Femur (tissue), 1 donor: ENCODE results near the gene ATP6V0A1.
A peak's percentile ranks its signal among the peaks of the same experiment; 100 is the strongest.

Source experiments
- DNase-seq: peaks from one replicate; pipeline ENCODE4 v3.0.0-alpha.2; 2017

The ATP6V0A1 gene

DNA sequence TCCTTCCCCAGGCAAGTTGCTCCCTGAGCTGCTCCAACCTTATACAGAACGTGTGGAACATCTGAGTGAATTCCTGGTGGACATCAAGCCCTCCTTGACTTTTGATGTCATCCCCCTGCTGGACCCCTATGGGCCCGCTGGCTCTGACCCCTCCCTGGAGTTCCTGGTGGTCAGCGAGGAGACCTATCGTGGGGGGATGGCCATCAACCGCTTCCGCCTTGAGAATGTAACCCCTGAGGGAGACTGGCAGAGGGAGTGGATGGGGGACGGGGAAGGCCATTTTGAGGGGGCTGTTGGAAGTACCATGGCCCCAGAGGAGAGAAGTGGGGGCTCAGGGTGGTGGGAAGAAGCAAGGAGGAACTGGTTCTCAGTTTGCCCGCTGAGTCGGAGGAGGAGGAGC, 105.3 kb downstream of the ATP6V0A1 start:
- no peak for DNase-seq

DNA sequence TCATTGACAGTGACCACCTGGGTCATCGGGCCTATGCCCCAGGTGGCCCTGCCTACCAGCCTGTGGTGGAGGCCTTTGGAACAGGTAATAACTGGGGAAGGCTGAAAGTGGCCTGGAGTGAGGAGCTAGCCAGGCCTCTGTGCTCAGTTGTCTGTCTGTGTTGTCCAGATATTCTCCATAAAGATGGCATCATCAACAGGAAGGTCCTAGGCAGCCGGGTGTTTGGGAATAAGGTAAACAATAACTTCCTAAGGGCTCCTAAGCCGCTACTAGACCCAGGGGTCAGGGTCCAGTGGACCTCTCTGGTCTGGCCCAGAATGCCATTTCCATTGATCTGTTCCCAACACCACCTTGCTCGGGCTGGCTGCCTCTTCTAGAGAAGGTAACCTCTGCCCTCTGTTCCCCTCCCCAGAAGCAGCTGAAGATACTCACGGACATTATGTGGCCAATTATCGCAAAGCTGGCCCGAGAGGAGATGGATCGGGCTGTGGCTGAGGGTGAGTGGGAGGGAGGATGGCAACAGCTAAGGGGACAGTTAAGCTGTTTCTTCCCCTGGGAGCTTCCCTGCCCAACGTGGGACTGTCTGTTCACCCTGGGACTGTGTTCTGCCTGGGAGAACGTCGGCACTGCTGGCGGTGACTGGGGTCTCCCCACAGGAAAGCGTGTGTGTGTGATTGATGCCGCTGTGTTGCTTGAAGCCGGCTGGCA, 106.3 kb downstream of the ATP6V0A1 start:
- DNase-seq: no peak

DNA sequence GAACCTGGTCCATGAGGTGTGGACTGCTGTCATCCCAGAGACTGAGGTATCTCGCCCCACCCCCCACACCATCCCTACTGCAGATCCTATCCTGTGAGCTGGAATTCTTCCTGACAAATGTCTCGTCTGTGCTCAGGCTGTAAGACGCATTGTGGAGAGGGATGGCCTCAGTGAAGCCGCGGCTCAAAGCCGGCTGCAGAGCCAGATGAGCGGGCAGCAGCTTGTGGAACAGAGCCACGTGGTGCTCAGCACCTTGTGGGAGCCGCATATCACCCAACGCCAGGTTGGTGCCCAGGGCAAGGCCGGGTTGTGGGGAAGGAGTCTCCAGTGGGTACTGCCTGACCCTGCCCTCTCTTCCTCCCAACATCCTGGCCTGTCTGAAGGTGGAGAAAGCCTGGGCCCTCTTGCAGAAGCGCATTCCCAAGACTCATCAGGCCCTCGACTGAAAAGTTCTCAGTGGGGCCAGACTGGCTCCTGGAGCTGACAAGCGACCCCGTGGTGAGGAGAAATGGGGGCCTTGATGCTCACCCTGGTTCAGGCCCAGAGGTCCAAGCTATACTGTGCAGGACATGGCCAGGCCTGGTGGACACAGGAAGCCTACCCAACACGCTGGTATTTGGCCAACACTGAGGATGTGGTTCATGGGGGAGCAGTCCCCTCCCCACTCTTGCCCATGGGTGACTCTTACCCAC, 107.0 kb downstream of the ATP6V0A1 start:
- DNase-seq: no peak

DNA sequence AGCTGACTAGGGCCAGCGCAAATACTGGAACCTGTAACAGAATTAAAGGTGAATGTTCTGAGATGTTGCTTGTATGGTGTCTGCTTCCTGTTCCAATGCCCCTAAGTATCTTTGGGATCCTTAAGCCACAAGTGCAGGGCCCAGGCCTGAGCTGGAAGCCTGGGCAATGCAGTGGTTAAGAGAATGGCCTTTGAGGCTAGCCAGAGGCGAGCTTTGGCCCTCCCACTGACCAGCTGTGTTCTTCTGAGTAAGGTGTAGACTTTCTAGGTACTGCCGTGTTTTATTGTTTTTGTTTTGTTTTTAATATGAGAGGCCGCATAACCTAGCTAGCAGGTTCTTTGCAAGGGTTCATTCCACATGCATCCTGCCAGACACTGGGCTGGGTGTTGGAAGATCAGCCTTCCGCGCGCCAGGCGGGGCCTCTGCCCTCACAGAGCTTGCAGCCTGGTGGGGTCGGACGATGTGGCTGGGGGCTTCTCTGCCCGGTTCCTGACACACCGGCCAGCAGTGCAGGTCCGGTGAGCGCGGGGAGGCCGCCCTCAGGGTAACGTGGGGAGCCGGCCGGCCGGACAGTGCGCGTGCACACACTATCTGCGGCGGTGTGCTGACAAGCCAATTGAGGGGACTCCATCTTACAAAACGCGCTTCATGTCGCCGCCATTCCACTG, 107.7 kb downstream of the ATP6V0A1 start:
- no peak for DNase-seq

DNA sequence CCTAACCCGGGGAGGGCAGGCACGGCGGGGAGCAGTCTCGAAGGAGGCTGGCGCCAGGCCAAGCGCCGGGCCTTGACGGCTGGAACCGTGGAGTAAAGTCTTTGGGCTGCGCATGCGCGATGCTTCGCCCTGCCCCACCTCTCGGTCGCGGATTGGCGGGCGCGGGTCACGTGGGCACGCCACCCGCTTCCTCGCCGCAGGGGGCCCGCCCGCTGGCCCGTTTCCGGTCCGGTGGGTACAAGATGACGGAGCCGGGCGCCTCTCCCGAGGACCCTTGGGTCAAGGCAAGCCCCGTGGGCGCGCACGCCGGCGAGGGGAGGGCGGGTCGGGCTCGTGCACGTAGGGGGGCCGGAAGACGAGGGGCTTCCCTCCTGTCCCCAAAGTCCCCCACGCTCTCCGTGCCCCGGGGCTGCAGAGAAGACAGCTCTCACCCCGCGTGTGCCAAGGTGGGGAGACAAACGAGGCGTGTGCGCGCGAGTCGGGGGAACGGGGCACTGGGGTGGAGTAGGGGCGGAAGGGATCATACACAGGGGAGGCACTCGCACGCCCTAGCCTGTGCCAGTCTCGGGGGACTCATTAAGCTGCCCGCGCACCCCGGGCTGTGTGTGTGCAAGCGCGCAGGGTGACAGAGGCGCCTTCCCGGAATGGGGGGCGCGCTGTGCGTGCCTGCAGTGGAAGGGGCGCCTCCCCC, 108.3 kb downstream of the ATP6V0A1 start, which contains the start of gene MLX:
TSS of gene MLX (plus strand) at position 218 of the 691 bp plus-strand sequence. CDS start at position 243, 25 bp downstream.
- peak; percentile 95 for DNase-seq

DNA sequence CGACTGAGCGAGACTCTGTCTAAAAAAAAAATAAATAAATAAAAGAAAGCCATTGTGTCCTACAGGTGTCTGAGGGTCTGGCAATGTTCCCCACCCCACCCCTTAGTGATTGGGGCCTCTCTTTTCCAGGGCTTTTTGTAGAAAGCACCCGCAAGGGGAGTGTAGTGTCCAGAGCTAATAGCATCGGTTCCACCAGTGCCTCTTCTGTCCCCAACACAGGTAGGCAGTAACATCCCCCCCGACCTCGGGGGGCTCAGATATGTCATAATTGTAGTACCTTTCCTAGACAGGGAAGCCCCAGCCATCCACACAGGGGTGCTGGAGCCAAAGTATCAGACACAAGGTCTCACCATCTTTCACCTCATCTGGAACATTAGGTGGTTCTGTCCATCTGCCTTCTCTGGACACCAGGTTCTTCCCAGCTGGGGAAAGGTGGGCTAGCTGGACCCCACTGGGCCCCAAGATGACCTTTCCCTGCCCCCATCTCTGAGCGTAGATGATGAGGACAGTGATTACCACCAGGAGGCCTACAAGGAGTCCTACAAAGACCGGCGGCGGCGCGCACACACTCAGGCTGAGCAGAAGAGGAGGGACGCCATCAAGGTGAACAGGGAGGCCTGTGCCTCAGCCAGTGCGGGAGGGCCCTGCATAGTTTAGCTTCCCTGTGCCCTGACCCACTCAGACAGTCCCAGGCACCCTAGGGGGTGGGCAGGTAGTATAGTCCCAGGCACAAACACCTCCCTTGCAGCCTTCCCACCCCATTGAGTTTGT, 109.8 kb downstream of the ATP6V0A1 start:
- no peak for DNase-seq

DNA sequence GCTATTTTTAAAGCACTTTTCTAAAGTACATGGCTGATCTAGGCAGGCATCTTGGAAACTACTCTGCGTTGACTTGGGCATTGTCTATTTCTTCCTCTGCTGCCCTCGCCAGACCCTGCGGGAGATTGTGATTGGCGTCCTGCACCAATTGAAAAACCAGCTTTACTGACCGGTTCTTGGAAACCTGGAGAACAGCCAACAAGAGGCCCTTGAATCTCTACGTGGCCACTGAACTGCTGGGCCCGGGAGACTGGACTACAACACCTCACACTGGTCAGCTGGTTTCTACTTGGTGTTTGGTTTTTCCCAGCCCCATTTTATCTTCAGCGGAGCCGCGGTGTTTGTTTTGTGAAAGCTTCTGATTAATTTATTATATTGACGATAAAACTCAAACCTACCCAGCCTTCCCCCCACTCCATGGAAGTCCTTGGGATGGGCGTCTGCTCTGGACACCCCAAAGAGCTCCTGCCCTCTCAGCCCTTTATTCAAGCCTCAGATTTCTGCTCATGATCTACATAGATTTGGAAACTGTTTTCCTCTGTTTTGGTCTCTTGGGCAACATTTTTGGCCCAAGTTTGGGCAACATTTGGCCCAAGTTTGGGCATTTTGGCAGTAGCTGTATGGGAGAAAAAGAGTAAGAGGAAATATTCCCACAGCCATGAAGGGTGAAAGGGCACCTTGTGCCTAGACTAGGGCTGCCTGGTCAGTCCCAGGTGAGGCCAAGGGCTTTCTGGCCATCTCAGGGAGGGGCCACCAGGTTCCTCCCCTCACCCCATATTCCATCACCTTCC, 113.0 kb downstream of the ATP6V0A1 start:
- no peak for DNase-seq
